Measurements from ENCODE around the gene MAML2. TPM values are rescaled to one million over a fixed set of nuclear protein-coding genes. Genes with fewer than 3 reads are reported as not detected.

The MAML2 gene
- total and polyA plus RNA-seq, 2 of the 13 experiments (the other 11 are each of a cell fraction or from before 2014, with no cell fraction given), result 2.3 to 25.9 TPM

DNA sequence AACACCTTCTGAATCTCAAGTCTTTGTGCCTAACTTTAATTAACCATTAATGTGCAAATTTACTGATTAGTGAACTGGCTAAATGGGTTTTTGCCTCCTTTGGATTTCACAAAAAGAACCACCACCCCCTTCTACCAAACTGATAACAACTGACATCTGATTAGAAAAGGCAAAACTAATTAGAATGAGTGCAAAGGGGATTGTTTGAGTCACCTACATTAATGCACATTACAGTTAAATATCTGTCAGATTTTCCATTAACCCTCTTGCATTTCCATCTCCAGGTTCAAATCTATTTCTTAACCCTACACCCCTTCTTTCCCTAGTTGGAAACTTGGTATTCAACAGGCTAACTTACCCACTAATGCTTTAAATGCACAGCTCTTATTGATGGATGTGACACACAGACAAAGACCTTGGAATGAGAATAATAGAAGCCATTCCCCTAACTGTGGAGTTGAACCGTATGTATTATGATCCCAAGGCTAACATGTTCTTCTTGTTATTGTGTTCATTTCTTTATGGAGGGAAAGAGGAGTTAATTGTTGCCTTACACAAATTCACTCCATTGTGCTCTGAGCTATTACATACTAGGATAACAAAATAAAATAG is 257.6 kb downstream of the MAML2 start (continued):
- TF ChIP-seq ZNF30 (CRISPR knock-in tag; IDR thresholded peaks at IDR 0.05) (no peak), ZNF878 (CRISPR knock-in tag; IDR thresholded peaks at IDR 0.05) (no peak), ZNF264 (CRISPR knock-in tag; IDR thresholded peaks at IDR 0.05) (no peak), ZBTB42 (CRISPR knock-in tag; IDR thresholded peaks at IDR 0.05) (no peak), ZSCAN21 (CRISPR knock-in tag; IDR thresholded peaks at IDR 0.05; ENCODE audit: borderline replicate concordance) (no peak)
- TF ChIP-seq, protein P1, sequence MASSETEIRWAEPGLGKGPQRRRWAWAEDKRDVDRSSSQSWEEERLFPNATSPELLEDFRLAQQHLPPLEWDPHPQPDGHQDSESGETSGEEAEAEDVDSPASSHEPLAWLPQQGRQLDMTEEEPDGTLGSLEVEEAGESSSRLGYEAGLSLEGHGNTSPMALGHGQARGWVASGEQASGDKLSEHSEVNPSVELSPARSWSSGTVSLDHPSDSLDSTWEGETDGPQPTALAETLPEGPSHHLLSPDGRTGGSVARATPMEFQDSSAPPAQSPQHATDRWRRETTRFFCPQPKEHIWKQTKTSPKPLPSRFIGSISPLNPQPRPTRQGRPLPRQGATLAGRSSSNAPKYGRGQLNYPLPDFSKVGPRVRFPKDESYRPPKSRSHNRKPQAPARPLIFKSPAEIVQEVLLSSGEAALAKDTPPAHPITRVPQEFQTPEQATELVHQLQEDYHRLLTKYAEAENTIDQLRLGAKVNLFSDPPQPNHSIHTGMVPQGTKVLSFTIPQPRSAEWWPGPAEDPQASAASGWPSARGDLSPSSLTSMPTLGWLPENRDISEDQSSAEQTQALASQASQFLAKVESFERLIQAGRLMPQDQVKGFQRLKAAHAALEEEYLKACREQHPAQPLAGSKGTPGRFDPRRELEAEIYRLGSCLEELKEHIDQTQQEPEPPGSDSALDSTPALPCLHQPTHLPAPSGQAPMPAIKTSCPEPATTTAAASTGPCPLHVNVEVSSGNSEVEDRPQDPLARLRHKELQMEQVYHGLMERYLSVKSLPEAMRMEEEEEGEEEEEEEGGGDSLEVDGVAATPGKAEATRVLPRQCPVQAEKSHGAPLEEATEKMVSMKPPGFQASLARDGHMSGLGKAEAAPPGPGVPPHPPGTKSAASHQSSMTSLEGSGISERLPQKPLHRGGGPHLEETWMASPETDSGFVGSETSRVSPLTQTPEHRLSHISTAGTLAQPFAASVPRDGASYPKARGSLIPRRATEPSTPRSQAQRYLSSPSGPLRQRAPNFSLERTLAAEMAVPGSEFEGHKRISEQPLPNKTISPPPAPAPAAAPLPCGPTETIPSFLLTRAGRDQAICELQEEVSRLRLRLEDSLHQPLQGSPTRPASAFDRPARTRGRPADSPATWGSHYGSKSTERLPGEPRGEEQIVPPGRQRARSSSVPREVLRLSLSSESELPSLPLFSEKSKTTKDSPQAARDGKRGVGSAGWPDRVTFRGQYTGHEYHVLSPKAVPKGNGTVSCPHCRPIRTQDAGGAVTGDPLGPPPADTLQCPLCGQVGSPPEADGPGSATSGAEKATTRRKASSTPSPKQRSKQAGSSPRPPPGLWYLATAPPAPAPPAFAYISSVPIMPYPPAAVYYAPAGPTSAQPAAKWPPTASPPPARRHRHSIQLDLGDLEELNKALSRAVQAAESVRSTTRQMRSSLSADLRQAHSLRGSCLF (CRISPR knock-in tag; IDR thresholded peaks at IDR 0.05; ENCODE audit: borderline replicate concordance), result no peak
- TF ChIP-seq, protein P2, sequence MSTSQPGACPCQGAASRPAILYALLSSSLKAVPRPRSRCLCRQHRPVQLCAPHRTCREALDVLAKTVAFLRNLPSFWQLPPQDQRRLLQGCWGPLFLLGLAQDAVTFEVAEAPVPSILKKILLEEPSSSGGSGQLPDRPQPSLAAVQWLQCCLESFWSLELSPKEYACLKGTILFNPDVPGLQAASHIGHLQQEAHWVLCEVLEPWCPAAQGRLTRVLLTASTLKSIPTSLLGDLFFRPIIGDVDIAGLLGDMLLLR (CRISPR knock-in tag; IDR thresholded peaks at IDR 0.05), result no peak
- TF ChIP-seq, protein P3, sequence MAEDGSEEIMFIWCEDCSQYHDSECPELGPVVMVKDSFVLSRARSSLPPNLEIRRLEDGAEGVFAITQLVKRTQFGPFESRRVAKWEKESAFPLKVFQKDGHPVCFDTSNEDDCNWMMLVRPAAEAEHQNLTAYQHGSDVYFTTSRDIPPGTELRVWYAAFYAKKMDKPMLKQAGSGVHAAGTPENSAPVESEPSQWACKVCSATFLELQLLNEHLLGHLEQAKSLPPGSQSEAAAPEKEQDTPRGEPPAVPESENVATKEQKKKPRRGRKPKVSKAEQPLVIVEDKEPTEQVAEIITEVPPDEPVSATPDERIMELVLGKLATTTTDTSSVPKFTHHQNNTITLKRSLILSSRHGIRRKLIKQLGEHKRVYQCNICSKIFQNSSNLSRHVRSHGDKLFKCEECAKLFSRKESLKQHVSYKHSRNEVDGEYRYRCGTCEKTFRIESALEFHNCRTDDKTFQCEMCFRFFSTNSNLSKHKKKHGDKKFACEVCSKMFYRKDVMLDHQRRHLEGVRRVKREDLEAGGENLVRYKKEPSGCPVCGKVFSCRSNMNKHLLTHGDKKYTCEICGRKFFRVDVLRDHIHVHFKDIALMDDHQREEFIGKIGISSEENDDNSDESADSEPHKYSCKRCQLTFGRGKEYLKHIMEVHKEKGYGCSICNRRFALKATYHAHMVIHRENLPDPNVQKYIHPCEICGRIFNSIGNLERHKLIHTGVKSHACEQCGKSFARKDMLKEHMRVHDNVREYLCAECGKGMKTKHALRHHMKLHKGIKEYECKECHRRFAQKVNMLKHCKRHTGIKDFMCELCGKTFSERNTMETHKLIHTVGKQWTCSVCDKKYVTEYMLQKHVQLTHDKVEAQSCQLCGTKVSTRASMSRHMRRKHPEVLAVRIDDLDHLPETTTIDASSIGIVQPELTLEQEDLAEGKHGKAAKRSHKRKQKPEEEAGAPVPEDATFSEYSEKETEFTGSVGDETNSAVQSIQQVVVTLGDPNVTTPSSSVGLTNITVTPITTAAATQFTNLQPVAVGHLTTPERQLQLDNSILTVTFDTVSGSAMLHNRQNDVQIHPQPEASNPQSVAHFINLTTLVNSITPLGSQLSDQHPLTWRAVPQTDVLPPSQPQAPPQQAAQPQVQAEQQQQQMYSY (CRISPR knock-in tag; IDR thresholded peaks at IDR 0.05), result no peak
